HCT116 (cell line): ENCODE measurements around the gene TTYH3. TPM values are rescaled to one million over a fixed set of nuclear protein-coding genes. Genes with fewer than 3 reads are reported as not detected.

ENCODE experiments used
- ATAC-seq: fragments of 200-7000 bp; cut with Tn5 transposase; 2 replicates; pipeline ENCODE4 v1.9.1; 2020; ENCODE audit warnings: mild to moderate bottlenecking, moderate library complexity
- BruUV-seq: library from RNA; stranded (reverse); fragments of 400-500 nt; replicated peaks from 2 replicates; lab custom pipeline; 2021; lab: Mats Ljungman, UMichigan
- CTCF ChIA-PET: fragments of 300-600 bp; sonication (Branson Sonifier 250); formaldehyde crosslinking; loops from one replicate; lab custom pipeline; 2021; ENCODE audit warnings: antibody characterized with exemption; lab: Charles Lee
- POLR2A ChIA-PET: fragments of 300-600, 350-600 bp; sonication (Branson Sonifier 250); formaldehyde crosslinking; loops from one replicate; lab custom pipeline; 2021; ENCODE audit warnings: antibody characterized with exemption; lab: Charles Lee
- RAD21 ChIA-PET, 2 experiments: fragments of 300-600 bp; sonication (Branson Sonifier 250); formaldehyde crosslinking; loops; one replicate each; lab custom pipeline; 2023; ENCODE audit warnings: low total read pairs in 2 of 2; ENCODE audit not compliant: uncharacterized antibody in 2 of 2, unreplicated experiment in 2 of 2, low non-redundant PET in 1 of 2; lab: Charles Lee
- DNase-seq: peaks from one replicate; pipeline ENCODE4 v3.0.0-alpha.2; 2010; ENCODE audit warnings: low read depth, low spot score
- H2AFZ ChIP-seq: fragments of 200-600 bp; shearing (Covaris generic), sonication (generic); 2 replicates; pipeline ENCODE4 v1.6.1; 2017; ENCODE audit warnings: low read depth, mixed run types, mixed read lengths, antibody characterized with exemption, low read length; ENCODE audit not compliant: poor library complexity, severe bottlenecking
- H3K27ac ChIP-seq: 2 replicates; pipeline ENCODE4 v1.5.1; 2012; ENCODE audit warnings: low read depth, low read length
- H3K27me3 ChIP-seq: fragments of 200-600 bp; sonication (generic); 2 replicates; pipeline ENCODE4 v1.6.1; 2016; ENCODE audit warnings: mixed run types, low read length, mixed read lengths; ENCODE audit not compliant: insufficient read depth
- H3K36me3 ChIP-seq, 2 experiments: fragments of 200-500 bp in 1 of 2; fragments of 200-600 bp in 1 of 2; sonication (Bioruptor generic) in 1 of 2; sonication (generic) in 1 of 2; 2 replicates each; pipeline versions ENCODE4 v1.5.1 to v1.6.1; 2014 to 2016; ENCODE audit warnings: low read length in 2 of 2, inconsistent platforms in 1 of 2, mixed read lengths in 1 of 2, mixed run types in 1 of 2; ENCODE audit not compliant: insufficient read depth in 2 of 2, control insufficient read depth in 1 of 2
- H3K4me1 ChIP-seq, 2 experiments: fragments of 200-600 bp in 1 of 2; sonication (generic) in 1 of 2; 2 replicates each; pipeline versions ENCODE4 v1.5.1 to v1.6.1; 2012 to 2017; ENCODE audit warnings: low read length in 2 of 2, inconsistent platforms in 1 of 2, mild to moderate bottlenecking in 1 of 2, mixed read lengths in 1 of 2, mixed run types in 1 of 2, moderate library complexity in 1 of 2; ENCODE audit not compliant: insufficient read depth in 2 of 2, control insufficient read depth in 1 of 2
- H3K4me2 ChIP-seq: fragments of 200-600 bp; sonication (generic); 2 replicates; pipeline ENCODE4 v1.6.1; 2017; ENCODE audit warnings: mixed run types, low read length, mixed read lengths
- H3K4me3 ChIP-seq, 2 experiments: fragments of 200-600 bp in 1 of 2; sonication (generic) in 1 of 2; replicated peaks in 1 of 2; 2 replicates each; pipeline ENCODE4 v1.5.1; 2011 to 2016; ENCODE audit warnings: low read length in 2 of 2, control low read depth in 1 of 2, low read depth in 1 of 2, mild to moderate bottlenecking in 1 of 2, mixed read lengths in 1 of 2, mixed run types in 1 of 2
- H3K79me2 ChIP-seq: fragments of 200-600 bp; sonication (generic); 2 replicates; pipeline ENCODE4 v1.6.1; 2017; ENCODE audit warnings: mild to moderate bottlenecking, mixed run types, low read length, moderate library complexity, mixed read lengths; ENCODE audit not compliant: insufficient read depth
- H3K9ac ChIP-seq: fragments of 200-600 bp; sonication (generic); 2 replicates; pipeline ENCODE4 v1.6.1; 2016; ENCODE audit warnings: low read length, mixed read lengths
- H3K9me2 ChIP-seq: fragments of 200-600 bp; sonication (generic), shearing (Covaris generic); 2 replicates; pipeline ENCODE4 v1.6.1; 2017; ENCODE audit warnings: mixed run types, mild to moderate bottlenecking, moderate library complexity; ENCODE audit not compliant: insufficient read depth
- H3K9me3 ChIP-seq, 2 experiments: fragments of 200-500 bp in 1 of 2; fragments of 200-600 bp in 1 of 2; sonication (Bioruptor generic) in 1 of 2; sonication (generic) in 1 of 2; 2 replicates each; pipeline ENCODE4 v1.6.1; 2014 to 2017; ENCODE audit warnings: low read length in 2 of 2, mixed read lengths in 2 of 2, inconsistent platforms in 1 of 2, low read depth in 1 of 2, mild to moderate bottlenecking in 1 of 2, mixed run types in 1 of 2, moderate library complexity in 1 of 2; ENCODE audit not compliant: control insufficient read depth in 1 of 2, insufficient read depth in 1 of 2
- H4K20me1 ChIP-seq: fragments of 200-600 bp; sonication (generic), shearing (Covaris generic); 2 replicates; pipeline ENCODE4 v1.6.1; 2017; ENCODE audit warnings: mixed run types, mild to moderate bottlenecking, moderate library complexity; ENCODE audit not compliant: insufficient read depth
- CTCF ChIP-seq, 3 experiments: fragments of 200-600 bp in 1 of 3; sonication (generic) in 1 of 3; IDR thresholded peaks in 2 of 3; conservative IDR thresholded peaks in 1 of 3; 2 replicates each; pipeline ENCODE4 v1.5.1; 2012 to 2017; ENCODE audit warnings: low read depth in 2 of 3, low read length in 2 of 3, antibody characterized with exemption in 1 of 3, borderline replicate concordance in 1 of 3, control low read depth in 1 of 3, mild to moderate bottlenecking in 1 of 3, mixed read lengths in 1 of 3, mixed run types in 1 of 3, moderate library complexity in 1 of 3; ENCODE audit not compliant: insufficient read depth in 1 of 3
- EGR1 ChIP-seq: IDR thresholded peaks from 2 replicates; pipeline ENCODE4 v1.6.1; 2012; ENCODE audit warnings: low read depth
- JUND ChIP-seq: IDR thresholded peaks from 2 replicates; pipeline ENCODE4 v1.6.1; 2012
- MAX ChIP-seq: IDR thresholded peaks from 2 replicates; pipeline ENCODE4 v1.6.1; 2012
- RAD21 ChIP-seq: IDR thresholded peaks from 2 replicates; pipeline ENCODE4 v1.6.1; 2012; ENCODE audit warnings: low read depth, mild to moderate bottlenecking
- ZNF274 ChIP-seq: fragments of 200-500 bp; sonication (Bioruptor generic); IDR thresholded peaks from 2 replicates; pipeline ENCODE4 v1.6.1; 2014; ENCODE audit warnings: mild to moderate bottlenecking, low read depth, low read length, inconsistent platforms
- intact Hi-C: fragments of 100-400 bp; cut with micrococcal nuclease; formaldehyde crosslinking; loops from 2 replicates; pipeline ENCODE4 v1.10.0; 2022
- total RNA-seq: library from RNA; stranded (reverse); gene quantifications from one replicate; pipeline ENCODE4 v1.2.1, GENCODE V29; 2021; ENCODE audit not compliant: unreplicated experiment

The TTYH3 gene
- total RNA-seq, 1 experiment from 2014 or later, result 40.3 TPM

- Histone ChIP-seq H3K4me1 (peaks cover 11% of the 10 kb centered on the region in 2 experiments; a peak in 2 of 4 replicates), H3K9me2 (no peaks in the 10 kb centered on the region), H3K36me3 (no peaks in the 10 kb centered on the region), H3K79me2 (no peaks in the 10 kb centered on the region), H2AFZ (no peak overlapping the region), H3K9me3 (no peaks in the 10 kb centered on the region), H4K20me1 (no peaks in the 10 kb centered on the region), H3K27ac (no peak overlapping the region), H3K4me3 (no peak overlapping the region), H3K9ac (no peak overlapping the region), H3K27me3 (no peaks in the 10 kb centered on the region), H3K4me2 (no peak overlapping the region)
- no peak for ATAC-seq
- ChIA-PET POLR2A (no interaction called here), CTCF (no interaction called here), RAD21 (no interaction called here)
- TF ChIP-seq CTCF (IDR thresholded peaks at IDR 0.05 in 2 of 3, conservative IDR thresholded peaks at IDR 0.05 in 1 of 3; ENCODE audit: borderline replicate concordance in 1 of 3, insufficient read depth in 1 of 3, low read depth in 2 of 3, low read length in 2 of 3), result no peak
- no peak for TF ChIP-seq ZNF274
- no peak for TF ChIP-seq JUND
- TF ChIP-seq MAX, result no peak
- TF ChIP-seq RAD21, result no peak
- TF ChIP-seq EGR1, result no peak
- BruUV-seq, result no TSS peak
- intact Hi-C loops, result no loop called here
- DNase-seq, result no peak
Observed at GRCh38 chr7:2640846-2641316, 9.1 kb downstream of the TTYH3 start.
